Ovary (tissue), 3 donors: ENCODE results near the gene SPAG4.

Experiments used
- CTCF ChIP-seq, 3 donors: fragments of 450-650 bp in 2 of 3; fragments of 200-600 bp in 1 of 3; IDR thresholded peaks; one replicate each; pipeline versions ENCODE4 v1.5.1 to v1.8.0; 2016 to 2022; ENCODE audit warnings: antibody characterized with exemption in 3 of 3, mild to moderate bottlenecking in 1 of 3
- EP300 ChIP-seq: sonication (generic); formaldehyde crosslinking; IDR thresholded peaks from one replicate; pipeline ENCODE4 v1.6.1; 2017; ENCODE audit warnings: antibody characterized with exemption
- POLR2A ChIP-seq: fragments of 450-650 bp; IDR thresholded peaks from one replicate; pipeline ENCODE4 v1.6.1; 2017; ENCODE audit warnings: antibody characterized with exemption, mild to moderate bottlenecking, moderate library complexity
- donor health status: DM: no; HTN: no; CAD: no.

- TF ChIP-seq CTCF (IDR thresholded peaks at IDR 0.05) (no peak), EP300 (no peak), POLR2A (no peak)
These were observed 23.1 kb downstream of the SPAG4 start for GRCh38 chr20:35638751-35639150.
